Upper lobe of right lung (tissue), 1 donor: ENCODE data around the gene PAX6. TPM values are rescaled to one million over a fixed set of nuclear protein-coding genes. Genes with fewer than 3 reads are reported as not detected.

Experiments
- ATAC-seq: fragments of 200-7000 bp; cut with Tn5 transposase; one replicate; pipeline ENCODE4 v1.9.1; 2020; ENCODE audit warnings: mild to moderate bottlenecking, moderate library complexity
- DNase-seq: peaks from one replicate; pipeline ENCODE4 v3.0.0-alpha.2; 2020
- H3K27ac ChIP-seq: fragments of 200-600 bp; one replicate; pipeline ENCODE4 v1.8.0; 2022
- H3K27me3 ChIP-seq: fragments of 200-600 bp; one replicate; pipeline ENCODE4 v1.8.0; 2022; ENCODE audit warnings: mild to moderate bottlenecking
- H3K36me3 ChIP-seq: fragments of 200-600 bp; one replicate; pipeline ENCODE4 v1.8.0; 2022
- H3K4me1 ChIP-seq: fragments of 200-600 bp; one replicate; pipeline ENCODE4 v1.8.0; 2022
- H3K4me3 ChIP-seq: fragments of 200-600 bp; one replicate; pipeline ENCODE4 v1.8.0; 2022; ENCODE audit warnings: mild to moderate bottlenecking
- H3K9me3 ChIP-seq: fragments of 200-600 bp; one replicate; pipeline ENCODE4 v1.8.0; 2022
- intact Hi-C: fragments of 100-400 bp; cut with DNase I; formaldehyde crosslinking; loops from one replicate; pipeline ENCODE4 v1.11.0; 2022
- long read RNA-seq: library from polyadenylated mRNA; unstranded; transcript quantifications from one replicate; pipeline ENCODE4 v2.0.0, GENCODE V29; 2021
- total RNA-seq: library from RNA; stranded (reverse); fragmentation: NEBNext Ultra II Directional; extraction: Animal tissue kit (Norgen Biotek cat#: 25700); gene quantifications from one replicate; pipeline ENCODE4 v1.2.1, GENCODE V29; 2021
- TF ChIP-seq, protein P1 (sequence below): fragments of 200-600 bp; IDR thresholded peaks from one replicate; pipeline ENCODE4 v1.8.0; 2022; ENCODE audit warnings: antibody characterized with exemption
- donor health status: DM: no; HTN: yes; CAD: no; lungs with severe emphysema.

Gene PAX6
- total RNA-seq = not detected
- long read RNA-seq = 0 reads

DNA sequence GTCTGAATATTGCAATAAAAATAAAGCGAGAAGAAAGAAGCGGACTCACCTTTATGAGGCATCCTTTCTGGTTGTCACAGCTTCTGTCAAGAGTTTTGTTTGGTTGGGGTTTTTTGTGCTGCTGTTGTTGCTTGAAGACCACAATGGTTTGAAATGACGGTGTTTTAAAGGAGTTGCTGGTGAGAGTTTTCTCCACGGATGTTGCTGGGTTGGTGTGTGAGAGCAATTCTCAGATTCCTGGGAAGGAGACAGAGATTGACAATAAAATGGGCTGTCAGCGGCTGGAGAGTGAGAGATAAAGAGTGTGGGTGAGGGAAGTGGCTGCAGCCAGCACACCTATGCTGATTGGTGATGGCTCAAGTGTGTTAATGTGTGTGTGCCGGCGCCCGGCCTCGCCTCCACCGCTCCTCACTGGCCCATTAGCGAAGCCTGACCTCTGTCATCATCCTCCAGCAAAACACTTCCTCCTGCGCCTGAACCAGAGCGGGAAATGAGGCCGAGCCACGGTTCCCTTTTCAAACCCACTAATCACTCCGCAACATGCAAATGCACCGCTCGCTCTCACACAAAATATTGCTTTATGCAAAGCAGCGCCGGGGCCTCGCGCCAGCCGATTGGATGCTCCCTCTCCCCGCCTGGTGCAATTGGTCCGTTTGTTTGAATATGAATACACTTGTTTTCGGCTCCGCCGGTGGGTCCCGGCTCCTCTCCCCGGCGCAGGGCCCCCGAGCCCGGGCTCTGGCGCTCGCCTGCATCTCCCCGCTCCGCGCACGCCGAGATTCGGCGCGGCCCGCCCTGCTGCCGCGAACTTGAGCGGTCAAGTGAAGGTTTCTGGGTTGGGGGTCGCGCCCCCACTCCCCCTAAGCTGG, at the start of gene PAX6:
Gene PAX6 (minus strand): TSS at position 544 of the 869 bp plus-strand sequence. CDS start 4,911 bp downstream, outside the sequence.
- Histone ChIP-seq H3K27ac (no peak within 1 kb of the TSS), H3K27me3 (peaks cover 97% of the 10 kb centered on the region), H3K9me3 (no peaks in the 10 kb centered on the region), H3K36me3 (no peaks in the 10 kb centered on the region), H3K4me3 (peak within 1 kb of the TSS; percentile 28), H3K4me1 (peaks cover 56% of the 10 kb centered on the region)
- intact Hi-C loops = no loop called here
- no peak for DNase-seq
- TF ChIP-seq, protein P1, sequence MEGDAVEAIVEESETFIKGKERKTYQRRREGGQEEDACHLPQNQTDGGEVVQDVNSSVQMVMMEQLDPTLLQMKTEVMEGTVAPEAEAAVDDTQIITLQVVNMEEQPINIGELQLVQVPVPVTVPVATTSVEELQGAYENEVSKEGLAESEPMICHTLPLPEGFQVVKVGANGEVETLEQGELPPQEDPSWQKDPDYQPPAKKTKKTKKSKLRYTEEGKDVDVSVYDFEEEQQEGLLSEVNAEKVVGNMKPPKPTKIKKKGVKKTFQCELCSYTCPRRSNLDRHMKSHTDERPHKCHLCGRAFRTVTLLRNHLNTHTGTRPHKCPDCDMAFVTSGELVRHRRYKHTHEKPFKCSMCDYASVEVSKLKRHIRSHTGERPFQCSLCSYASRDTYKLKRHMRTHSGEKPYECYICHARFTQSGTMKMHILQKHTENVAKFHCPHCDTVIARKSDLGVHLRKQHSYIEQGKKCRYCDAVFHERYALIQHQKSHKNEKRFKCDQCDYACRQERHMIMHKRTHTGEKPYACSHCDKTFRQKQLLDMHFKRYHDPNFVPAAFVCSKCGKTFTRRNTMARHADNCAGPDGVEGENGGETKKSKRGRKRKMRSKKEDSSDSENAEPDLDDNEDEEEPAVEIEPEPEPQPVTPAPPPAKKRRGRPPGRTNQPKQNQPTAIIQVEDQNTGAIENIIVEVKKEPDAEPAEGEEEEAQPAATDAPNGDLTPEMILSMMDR = no peak
- ATAC-seq = peak; percentile 38

DNA sequence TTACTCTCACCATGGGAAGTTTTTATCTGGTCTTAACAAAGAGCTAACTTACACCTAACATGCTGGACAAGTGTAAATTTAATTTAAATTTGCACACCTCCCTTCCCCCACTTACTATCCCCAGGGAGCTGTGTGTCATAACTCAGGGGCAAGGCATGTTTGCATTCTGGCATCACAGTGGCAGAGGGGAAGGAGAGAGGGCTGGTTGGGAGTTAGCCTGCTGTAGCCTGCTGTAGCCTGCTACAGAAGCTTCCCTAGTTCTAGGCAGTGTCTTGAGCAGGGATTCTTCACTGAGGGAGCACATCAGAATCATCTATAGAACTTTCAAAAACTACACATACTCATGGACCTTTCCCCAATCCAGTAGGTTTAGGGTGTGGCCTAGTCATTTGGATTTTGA, 49.3 kb upstream of the PAX6 start:
- Histone ChIP-seq H3K4me1 (no peaks in the 10 kb centered on the region), H3K27ac (no peak overlapping the region), H3K36me3 (no peaks in the 10 kb centered on the region), H3K4me3 (no peak overlapping the region), H3K27me3 (peaks cover 9% of the 10 kb centered on the region), H3K9me3 (no peaks in the 10 kb centered on the region)
- intact Hi-C loops = no loop called here
- TF ChIP-seq, protein P1 = no peak
- no peak for DNase-seq
- ATAC-seq = no peak

DNA sequence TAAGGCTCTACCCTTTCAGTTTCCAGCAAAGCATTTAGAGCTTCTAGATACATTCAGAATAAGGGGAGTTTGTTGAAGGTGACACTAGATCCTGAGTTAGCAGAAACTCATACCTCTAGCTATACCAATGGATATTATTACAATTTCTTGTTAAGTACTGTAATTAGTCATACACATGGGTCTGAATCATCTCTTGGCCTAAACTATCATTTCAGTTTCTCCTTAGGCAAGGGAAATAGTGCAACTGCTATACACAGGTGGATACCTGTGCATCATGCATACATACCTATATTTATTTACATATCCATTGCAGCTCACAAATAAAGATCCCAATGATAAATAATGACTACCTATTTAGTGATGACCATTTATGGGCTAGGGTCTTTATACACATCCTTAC, 45.1 kb upstream of the PAX6 start:
- H3K27ac ChIP-seq = no peak overlapping the region
- intact Hi-C loops = no loop called here
- TF ChIP-seq, protein P1 = no peak
- H3K27me3 ChIP-seq = peaks cover 6% of the 10 kb centered on the region
- DNase-seq (no peak), ATAC-seq (no peak)
- no peaks in the 10 kb centered on the region for H3K36me3 ChIP-seq
- H3K4me3 ChIP-seq = no peak overlapping the region
- H3K9me3 ChIP-seq = no peaks in the 10 kb centered on the region
- H3K4me1 ChIP-seq = no peaks in the 10 kb centered on the region

DNA sequence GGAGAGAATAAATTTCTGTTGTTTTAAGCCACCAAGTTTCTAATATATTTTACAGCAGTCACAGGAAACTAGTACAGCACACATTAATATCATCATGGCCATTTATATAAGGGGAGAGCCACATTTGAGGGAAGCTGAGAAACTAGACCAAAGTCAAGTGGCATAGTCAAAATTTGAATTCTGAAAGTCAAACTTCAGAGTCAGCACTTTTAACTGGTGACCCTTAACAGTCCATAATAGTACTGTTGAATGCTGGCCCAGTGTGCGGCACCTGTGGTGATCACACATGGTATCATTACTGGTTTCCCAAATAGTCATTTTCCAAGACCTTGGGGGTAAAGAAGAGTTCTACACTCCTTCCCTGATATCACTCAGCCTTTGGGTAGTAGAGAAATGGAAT, 44.3 kb upstream of the PAX6 start:
- no peaks in the 10 kb centered on the region for H3K9me3 ChIP-seq
- H3K27me3 ChIP-seq = peaks cover 6% of the 10 kb centered on the region
- TF ChIP-seq, protein P1 = no peak
- DNase-seq = no peak
- intact Hi-C loops = no loop called here
- no peaks in the 10 kb centered on the region for H3K4me1 ChIP-seq
- no peak overlapping the region for H3K4me3 ChIP-seq
- no peak for ATAC-seq
- no peaks in the 10 kb centered on the region for H3K36me3 ChIP-seq
- H3K27ac ChIP-seq = no peak overlapping the region

DNA sequence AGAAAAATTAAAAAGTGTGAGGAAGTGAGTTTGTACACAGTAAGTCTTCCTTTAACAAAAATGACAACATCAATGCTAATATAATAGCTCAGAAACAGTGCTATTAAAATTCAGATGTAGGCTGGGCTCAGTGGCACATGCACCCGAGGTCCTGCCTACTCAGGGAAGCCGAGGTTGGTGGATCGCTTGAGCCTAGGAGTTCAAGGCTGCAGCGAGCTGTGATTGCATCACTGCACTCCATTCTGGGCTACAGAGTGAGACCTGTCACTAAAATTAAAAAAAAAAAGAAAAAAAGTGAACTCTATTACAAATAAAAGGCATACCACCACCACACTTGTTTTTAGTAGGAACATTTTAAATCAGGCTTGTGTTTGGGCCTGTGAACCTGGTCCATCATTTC, 39.2 kb upstream of the PAX6 start:
- DNase-seq (no peak), ATAC-seq (no peak)
- intact Hi-C loops = no loop called here
- H3K27me3 ChIP-seq = peaks cover 3% of the 10 kb centered on the region
- H3K36me3 ChIP-seq = no peaks in the 10 kb centered on the region
- TF ChIP-seq, protein P1 = no peak
- H3K4me1 ChIP-seq = no peaks in the 10 kb centered on the region
- no peak overlapping the region for H3K27ac ChIP-seq
- no peaks in the 10 kb centered on the region for H3K9me3 ChIP-seq
- H3K4me3 ChIP-seq = no peak overlapping the region
